Stimulated activated CD4-positive, alpha-beta T cell treated with anti-CD3 and anti-CD28 coated beads, Interleukin-4, amount 100 ng/mL, for 48 hours (primary cell): ENCODE measurements around the gene IGDCC3.

Source experiments
- DNase-seq, 2 donors: peaks; one replicate each; pipeline ENCODE4 v3.0.0-alpha.2; 2020; ENCODE audit warnings: low read depth in 2 of 2

The IGDCC3 gene

DNA sequence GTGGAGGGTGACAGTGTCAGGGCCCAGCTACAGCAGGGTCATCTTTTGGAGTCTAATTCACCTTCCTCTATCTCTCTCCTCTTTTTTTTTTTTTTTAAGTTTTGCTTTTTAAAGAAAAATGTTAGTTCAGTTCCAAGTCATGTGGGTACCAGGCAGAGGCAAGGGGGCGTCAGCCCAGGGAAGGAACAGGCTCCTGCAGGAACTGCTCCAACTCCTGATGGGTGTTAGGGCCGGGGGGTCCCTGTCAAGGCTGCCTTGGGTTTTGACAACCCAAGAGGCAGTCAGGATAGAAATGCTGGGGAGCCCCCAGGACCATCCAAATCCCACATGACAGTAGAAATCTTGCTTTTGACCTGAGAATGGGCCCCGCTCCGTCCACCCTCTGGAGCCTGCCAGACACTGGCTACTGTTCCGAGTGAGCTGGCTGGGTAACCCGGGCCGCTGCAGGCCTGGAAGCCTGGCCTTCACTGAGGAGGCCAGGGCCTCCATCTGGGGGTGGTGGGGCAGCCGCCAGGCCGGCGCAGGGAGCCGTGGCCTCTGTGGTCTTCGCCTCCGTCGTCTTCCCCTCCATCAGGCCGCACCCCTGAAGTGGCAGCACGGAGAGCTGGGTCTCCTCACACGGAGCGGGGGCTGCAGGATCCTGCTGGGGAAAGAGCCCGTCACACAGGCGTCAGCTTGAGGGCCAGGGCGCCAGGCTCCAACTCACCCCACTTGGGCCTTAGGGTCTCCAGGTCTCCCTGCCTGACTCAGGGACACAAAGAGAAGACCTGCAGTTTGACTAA, 49.1 kb downstream of the IGDCC3 start:
- no peak for DNase-seq

DNA sequence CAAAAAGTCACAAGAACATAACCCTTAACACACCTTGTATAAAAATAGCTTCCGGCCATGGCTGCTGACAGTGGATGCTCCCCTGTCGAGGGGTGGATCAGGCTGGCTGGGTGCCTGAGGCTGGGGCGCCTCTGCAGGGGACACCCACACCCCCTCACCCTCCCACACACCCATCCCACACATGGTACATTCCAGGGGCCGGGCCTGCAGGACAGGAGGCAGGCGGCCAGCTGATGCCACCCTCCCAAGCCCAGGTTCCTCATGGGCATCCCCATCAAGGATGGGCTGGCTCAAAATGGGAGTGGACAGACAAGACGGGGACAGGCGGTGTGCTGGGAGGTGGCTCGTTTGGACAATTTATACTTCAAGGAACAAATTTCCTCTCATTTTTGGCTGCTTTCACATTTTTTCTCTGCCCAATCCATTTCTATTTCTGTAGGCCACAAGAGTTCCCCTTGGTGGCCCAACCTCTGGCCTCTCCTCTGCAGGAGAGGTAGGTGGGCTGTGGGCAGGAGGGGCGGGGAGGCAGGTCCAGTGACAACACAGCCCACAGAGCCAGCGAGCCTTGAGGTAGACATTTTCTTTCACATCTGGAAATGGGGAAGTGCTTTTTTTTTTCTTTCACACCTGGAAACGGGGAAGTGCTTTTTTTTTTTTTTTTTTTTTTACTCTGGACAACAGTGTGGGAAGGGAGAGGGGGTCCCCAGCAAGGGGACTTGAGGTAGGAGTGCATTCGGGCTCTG, 50.0 kb downstream of the IGDCC3 start:
- DNase-seq: no peak

DNA sequence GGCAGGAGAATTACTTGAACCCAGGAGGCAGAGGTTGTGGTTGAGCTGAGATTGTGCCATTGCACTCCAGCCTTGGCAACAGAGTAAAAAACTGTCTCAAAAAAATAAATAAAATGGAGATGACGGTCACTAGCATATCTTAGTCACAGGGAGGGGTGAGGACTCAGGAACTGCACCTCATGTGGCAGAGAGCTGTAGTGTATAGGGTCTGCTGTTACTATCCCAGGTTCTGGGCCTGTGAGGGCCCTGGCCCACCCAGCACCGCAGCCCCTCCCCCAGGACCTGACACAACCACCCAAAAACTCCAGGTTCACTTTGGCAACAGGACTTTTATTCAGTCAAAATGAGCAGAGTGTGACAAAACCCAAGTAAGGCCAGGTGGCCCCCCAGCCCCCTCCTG, 51.0 kb downstream of the IGDCC3 start:
- DNase-seq: no peak

DNA sequence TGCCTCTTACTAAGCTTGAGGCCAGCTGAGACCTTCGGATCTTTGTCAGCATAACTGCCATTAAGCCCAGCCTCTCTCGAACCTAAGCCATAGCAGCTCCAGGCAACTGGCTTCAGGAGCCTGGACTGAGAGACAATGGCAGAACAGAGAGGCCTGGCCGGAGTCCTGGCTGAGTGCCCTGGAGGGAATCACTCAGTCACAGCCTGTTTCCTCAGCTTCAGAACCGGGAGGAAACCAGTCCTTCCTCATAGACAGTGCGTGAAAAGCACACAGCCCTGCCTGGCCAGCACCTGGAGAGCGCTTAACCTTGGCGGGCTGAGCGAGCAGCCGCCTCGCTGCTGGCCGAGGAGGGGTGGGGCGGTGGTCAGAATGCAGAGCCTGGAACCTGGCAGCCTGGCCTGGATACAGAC, 51.7 kb downstream of the IGDCC3 start:
- no peak for DNase-seq

DNA sequence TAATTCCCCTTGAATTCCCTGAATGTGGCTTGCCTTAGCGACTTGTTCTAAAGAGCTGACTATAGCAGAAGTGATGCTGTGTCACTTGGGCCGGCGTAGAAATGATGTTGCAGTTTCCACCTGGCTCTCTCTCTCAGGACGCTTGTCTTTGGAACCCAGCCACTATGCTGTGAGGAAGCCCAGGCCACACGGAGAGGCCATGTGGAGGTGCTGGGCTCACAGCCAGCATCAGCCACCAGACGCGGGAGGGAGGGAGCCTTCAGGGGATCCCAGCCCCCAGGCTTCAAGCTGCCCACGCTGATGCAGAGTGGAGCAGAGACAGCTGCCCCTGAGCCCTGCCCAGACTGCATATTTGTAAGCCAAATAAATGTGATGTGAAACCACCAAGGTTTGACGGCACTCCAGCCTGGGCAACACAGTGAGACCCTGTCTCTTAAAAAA, 54.7 kb downstream of the IGDCC3 start:
- no peak for DNase-seq

DNA sequence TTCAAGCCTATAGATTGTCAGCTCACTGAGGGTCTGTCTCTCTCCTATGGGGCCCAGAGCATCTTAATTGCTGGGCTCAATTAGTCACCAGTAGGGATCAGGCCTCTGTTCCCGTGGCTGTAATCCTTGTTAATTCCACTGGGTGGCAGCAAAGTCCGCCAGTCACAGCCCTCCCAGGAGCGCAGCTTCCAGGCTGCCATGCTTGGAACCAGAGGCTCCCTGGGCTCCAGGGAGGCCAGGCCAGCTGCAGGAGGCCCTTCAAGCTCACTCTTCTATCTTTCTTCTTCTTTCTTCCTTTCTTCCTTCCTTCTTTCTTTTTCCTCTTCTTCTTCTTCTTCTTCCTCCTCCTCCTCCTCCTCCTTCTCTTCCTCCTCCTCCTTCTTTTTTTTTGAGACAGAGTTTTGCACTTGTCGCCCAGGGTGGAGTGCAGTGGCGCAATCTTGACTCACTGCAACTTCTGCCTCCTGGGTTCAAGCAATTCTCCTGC, 58.9 kb downstream of the IGDCC3 start:
- DNase-seq: peak; percentile 66 to 67

DNA sequence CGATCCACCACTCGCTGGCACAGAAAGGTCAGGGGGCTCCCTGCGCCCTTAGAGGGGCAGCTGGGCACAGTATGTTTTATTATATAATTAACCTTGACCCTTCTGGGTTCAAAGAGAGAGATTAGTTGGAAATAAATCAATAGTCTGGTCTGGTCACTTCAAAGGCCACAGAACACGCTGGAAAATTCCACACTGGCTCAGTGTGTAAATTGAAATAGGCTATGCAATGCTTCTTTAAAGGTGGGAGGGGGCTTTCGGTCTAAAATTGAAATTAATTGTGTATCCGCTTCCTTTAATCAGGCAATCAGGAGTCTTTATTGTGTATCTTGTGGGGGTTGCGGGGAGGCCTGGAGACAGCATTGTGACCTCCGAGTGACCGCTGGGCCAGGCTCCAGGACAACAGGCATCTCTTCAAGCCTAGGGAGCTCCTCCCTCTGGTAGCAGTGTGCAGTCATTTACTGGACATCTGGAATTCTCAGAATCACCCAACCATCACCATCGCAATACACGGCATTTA, 65.3 kb downstream of the IGDCC3 start:
- DNase-seq: no peak

DNA sequence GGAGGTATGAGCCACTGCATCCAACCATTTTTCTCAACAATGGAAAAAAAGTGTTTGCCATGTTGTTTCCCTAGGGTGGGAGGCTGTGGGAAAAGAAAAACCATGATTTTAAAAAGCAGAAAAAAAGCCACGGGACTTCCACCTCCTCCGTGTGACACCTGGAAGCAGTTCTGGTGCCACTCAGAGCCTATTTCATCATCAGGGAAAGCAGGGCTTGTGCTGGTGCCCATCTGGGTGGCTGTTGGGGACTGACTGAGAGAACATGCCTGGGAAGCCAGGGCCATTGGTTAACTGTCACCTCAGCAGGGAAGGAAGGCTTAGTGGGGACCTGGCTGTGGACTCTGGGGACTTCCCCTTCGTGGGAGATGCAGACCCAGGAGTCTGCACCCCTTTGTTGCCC, 66.0 kb downstream of the IGDCC3 start:
- DNase-seq: no peak

DNA sequence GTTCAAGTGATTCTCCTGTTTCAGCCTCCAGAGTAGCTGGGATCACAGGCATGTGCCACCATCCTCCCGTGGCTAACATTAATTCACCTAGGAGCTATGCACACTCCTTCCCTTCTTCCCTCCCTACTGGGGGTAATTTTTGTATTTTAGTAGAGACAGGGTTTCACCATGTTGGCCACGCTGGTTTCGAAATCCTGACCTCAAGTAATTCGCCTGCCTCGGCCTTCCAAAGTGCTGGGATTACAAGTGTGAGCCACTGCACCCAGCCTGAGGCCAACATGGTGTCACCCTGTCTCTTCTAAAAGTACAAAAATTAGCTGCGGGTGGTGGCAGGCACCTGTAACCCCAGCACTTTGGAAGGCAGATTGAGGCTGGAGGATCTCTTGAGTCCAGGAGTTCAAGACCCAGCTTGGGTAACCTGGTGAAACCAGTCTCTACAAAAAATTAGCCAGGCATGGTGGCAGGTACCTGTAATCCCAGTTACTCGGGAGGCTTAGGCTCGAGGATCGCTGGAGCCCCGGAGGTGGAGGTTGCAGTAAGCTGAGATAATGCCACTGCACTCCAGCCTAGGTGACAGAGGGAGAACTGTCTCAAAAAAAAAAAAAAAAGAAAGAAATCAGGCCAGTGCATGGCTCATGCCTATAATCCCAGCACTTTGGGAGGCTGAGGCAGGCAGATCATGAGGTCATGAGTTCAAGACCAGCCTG, 67.2 kb downstream of the IGDCC3 start:
- DNase-seq: no peak

DNA sequence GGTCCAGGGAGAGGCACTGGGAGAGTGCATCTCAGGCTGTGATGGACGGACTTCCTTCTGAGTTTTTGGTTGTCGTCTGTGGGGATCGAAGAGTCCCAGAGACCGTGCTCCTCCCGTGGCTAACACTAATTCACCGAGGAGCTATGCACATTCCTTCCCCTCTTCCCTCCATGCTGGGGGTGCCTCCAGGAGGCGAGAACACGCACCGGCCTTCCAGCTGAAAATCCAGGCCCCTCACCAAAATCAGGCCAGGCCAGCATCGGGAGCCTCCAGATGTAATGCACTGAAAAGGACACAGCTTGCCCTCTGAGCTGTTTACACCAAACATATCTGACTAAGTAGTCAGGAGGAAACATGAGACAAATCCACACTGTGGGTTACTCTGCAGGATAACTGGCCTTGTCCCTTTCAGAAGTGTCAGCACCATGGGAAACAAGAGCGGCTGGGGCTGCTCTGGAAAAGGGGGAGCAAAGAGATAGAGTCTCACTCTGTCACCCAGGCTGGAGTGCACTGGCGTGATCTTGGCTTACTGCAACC, 67.9 kb downstream of the IGDCC3 start:
- no peak for DNase-seq

DNA sequence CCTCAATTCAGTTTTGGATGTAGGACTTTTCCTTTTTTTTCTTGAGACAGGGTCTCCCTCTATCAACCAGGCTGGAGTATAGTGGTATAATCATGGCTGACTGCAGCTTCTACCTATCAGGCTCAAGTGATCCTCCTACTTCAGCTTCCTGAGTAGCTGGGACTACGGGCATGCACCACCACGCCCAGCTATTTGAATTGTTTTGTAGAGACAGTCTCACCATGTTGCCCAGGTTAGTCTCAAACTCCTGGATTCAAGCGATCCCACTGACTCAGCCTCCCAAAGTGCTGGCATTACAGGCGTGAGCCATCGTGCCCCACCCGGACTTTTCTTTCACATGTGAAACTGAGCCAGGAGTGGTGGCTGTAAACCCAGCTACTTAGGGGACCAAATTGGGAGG, 69.8 kb downstream of the IGDCC3 start:
- DNase-seq: no peak

DNA sequence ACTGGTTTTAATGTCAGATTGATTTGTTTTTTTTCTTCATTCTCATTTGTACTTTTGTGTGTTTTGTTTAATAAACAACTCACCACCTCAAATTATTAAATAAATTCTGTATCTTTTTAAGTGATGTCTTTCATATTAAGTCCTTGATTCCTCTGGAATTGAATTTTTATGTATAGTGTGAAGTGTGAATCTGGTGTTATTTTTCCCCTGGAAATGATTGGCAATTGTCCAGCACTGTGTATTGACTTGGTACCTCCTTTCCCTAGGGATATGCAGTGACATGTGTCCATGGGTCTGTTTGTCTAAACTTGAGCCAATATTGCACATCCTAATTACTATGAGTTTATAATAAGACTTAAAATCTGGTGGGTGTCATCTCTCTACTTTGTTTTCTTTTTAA, 71.3 kb downstream of the IGDCC3 start:
- no peak for DNase-seq

DNA sequence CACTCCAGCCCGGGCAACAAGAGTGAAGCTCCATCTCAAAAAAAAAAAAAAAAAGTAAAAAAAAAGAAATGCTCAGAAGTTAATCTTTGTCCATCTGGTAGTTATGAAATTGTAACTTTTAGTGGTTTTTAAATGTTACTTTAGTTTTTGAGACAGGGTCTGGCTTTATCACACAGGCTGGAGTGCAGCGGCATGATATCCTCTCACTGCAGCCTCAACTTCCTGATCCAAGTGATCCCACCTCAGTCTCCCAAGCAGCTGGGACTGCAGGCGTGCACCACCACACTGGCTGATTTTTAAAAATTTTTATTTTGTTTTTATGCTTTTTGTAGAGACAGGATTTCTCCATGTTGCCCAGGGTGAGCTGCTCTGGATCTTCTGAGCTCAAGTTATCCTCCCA, 72.0 kb downstream of the IGDCC3 start:
- DNase-seq: no peak

DNA sequence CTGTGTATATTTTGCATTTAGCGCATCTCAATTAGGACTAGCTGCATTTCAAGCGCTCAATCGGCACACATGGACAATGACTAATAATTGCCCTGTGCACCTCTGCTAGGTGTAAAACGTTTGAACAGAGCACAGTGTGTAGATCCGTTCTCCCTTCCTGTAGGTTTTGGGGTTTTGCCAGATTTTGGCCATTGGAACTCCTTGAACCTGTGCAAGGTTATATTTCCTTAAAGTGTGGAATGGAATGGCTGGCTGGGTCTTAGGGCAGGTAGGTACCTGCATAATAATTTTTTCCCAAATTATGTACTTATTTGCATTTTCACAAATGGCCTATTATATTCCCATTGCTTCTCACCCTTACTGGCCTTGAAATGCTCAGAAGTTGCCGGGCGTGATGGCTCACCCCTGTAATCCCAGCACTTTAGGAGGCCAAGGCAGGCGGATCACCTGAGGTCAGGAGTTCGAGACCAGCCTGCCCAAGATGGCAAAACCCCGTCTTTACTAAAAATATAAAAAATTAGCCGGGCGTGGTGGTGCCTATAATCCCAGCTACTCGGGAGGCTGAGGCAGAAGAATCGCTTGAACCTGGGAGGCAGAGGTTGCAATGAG, 72.5 kb downstream of the IGDCC3 start:
- no peak for DNase-seq

DNA sequence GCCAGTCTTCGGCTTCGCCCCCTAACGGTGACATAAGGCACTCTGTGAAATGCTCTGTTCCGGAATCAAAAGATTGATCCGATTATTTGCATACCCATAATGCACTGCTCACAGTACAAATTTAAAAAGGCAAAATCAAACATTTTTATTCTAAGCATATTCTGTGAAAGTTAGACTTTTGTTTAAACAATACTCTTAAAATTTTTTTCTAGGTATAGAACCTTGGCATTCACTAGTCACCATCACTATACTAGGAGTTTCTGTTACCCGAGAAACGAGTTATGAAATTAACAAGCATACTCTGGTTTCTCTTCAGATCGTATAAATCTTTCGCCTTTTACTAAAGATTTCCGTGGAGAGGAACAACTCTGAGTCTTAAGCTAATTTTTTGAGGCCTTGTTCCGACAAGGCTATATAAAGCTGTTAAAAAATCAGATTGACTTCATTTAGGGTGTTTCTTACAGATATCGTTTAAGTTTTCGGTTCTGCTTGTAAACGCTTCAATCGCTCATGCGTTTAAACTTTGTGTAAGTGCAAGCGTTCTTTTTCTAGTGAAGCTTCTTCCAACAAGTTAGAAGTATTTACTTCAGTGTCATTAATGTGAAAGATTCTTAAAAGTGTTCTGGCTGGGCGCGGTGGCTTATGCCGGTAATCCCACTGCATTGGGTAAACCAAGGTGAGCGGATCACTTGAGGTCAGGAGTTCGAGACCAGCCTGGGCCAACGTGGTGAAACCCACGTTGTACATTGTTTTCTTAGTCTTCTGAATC, 73.2 kb downstream of the IGDCC3 start, which contains the start of gene RNU5B-1:
RNU5B-1 (plus strand) TSS at position 297 of the 769 bp plus-strand sequence.
- DNase-seq: peak; percentile 76 to 85

DNA sequence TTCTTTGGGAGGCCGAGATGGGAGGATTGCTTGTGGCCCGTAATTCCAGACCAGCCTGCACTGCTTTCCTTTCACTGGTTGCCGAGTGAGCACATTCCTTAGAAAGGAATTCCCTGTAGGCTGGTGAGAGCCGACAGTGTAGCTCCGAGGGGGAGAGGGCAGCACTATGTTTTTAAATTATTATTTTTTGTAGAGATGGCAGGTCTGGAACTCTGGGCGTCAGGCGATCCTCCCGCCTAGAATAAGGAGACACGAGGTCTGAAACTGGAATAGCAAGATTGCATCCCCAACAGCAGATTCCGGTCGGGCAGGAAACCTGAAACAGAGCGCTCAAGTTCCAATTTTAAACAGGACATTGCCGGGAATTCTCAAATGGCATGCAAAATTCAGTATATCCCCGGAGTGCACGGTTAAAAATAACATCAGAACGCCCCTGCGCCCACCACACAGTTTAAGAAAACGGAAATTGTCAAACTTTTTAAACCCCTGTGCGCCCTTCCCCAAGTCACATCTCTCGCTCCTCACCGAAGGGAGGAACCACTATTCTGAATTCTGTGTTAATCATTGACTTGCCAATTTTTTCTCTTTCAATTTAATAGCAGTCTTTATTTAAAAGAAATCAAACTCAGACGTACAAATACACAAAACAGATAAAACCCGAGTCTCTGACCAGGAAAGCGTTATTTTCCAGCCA, 74.0 kb downstream of the IGDCC3 start:
- no peak for DNase-seq

DNA sequence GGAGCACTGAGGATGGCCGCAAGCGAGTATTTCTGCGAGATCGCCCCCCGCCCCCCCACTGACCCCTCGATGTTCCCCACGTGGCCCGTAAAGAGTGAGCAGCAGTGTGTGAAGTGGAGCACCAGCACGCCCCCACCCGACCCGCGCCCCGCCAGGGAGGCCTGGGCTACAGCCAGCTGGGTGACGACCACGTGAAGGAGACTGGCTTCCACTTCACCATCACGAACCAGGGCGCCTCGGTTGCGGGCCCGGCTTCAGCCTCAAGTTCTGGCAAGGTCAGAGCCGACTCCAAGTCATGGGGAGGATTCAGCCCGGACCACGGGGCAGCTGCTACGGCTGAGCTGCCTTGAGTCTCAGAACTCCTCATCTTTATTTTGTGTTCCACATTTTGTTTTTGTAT, 75.7 kb downstream of the IGDCC3 start:
- DNase-seq: no peak

DNA sequence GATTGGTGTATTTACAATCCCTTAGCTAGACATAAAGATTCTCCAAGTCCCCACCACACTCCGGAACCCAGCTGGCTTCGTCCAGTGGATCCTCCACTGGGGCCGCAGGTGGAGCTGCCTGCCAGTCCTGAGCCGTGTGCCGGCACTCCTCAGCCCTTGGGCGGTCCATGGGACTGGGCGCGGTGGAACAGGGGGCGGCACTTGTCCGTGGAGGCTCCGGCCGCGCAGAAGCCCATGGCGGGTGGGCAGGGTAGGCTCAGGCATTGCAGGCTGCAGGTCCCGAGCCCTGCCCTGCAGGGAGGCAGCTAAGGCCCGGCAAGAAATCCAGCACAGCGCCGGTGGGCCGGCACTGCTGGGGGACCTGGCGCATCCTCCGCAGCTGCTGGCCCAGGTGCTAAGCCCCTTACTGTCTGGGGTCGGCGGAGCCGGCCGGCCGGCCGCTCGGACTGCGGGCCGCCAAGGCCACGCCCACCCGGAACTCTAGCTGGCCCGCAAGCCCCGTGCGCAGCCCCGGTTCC, 76.8 kb downstream of the IGDCC3 start:
- no peak for DNase-seq

DNA sequence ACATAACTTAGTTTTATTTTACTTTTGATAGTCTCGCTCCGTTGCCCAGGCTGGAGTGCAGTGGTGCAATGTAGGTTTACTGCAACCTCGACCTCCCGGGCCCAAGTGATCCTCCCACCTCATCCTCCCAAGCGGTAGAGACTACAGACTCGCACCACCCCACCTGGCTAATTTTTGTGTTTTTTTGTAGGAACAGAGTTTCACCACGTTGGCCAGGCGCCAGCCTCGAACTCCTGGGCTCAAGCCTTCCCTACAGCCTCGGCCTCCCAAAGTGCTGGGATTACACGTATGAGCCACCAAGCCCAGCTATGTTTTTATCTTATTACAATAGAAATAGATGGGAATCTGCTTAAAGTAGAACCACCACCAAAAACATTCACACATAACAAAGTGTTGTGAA, 79.1 kb downstream of the IGDCC3 start:
- no peak for DNase-seq
